ENCODE data around the gene ARPC1A.

ARPC1A gene

GRCh38 chr7:99359465-99360154 lies 33.9 kb downstream of the ARPC1A start:
- H3K9me3 ChIP-seq (ENCODE audit: control insufficient read depth, low read length) = no peaks in the 10 kb centered on the region
- H2AFZ ChIP-seq = no peak overlapping the region
- no peaks in the 10 kb centered on the region for H3K36me3 ChIP-seq (ENCODE audit: control insufficient read depth, insufficient read depth, low read length)
- H3K79me2 ChIP-seq = no peaks in the 10 kb centered on the region
- H3K4me3 ChIP-seq (ENCODE audit: low read depth, low read length) = no peak overlapping the region
- H3K27me3 ChIP-seq (ENCODE audit: control insufficient read depth, insufficient read depth, low read length) = no peaks in the 10 kb centered on the region
- H3K4me1 ChIP-seq = no peaks in the 10 kb centered on the region
- H3K4me2 ChIP-seq (ENCODE audit: low read length) = no peak overlapping the region
- H3K27ac ChIP-seq = no peak overlapping the region
- no peak for TF ChIP-seq CTCF (IDR thresholded peaks at IDR 0.05)
- H3K9ac ChIP-seq = no peak overlapping the region

- TF ChIP-seq CTCF (IDR thresholded peaks at IDR 0.05) = no peak
These were observed 37.1 kb downstream of the ARPC1A start for GRCh38 chr7:99362801-99363200.

GRCh38 chr7:99363286-99363685 lies 37.6 kb downstream of the ARPC1A start:
- Histone ChIP-seq H2AFZ (no peak overlapping the region), H3K9me3 (ENCODE audit: control insufficient read depth, low read length) (no peaks in the 10 kb centered on the region), H3K9ac (no peak overlapping the region), H3K4me3 (ENCODE audit: low read depth, low read length) (no peak overlapping the region), H3K36me3 (ENCODE audit: control insufficient read depth, insufficient read depth, low read length) (no peaks in the 10 kb centered on the region), H3K4me2 (ENCODE audit: low read length) (no peak overlapping the region), H3K79me2 (no peaks in the 10 kb centered on the region), H3K4me1 (no peaks in the 10 kb centered on the region), H3K27ac (no peak overlapping the region), H3K27me3 (ENCODE audit: control insufficient read depth, insufficient read depth, low read length) (no peaks in the 10 kb centered on the region)
- TF ChIP-seq CTCF (IDR thresholded peaks at IDR 0.05) = no peak

More at GRCh38 chr7:99362801-99363200, 37.1 kb downstream of the ARPC1A start:
- Histone ChIP-seq H3K4me1 (no peaks in the 10 kb centered on the region), H3K4me2 (ENCODE audit: low read length) (no peak overlapping the region), H3K9me3 (ENCODE audit: control insufficient read depth, low read length) (no peaks in the 10 kb centered on the region), H3K36me3 (ENCODE audit: control insufficient read depth, insufficient read depth, low read length) (no peaks in the 10 kb centered on the region), H3K79me2 (no peaks in the 10 kb centered on the region), H3K9ac (no peak overlapping the region), H3K27ac (no peak overlapping the region), H3K27me3 (ENCODE audit: control insufficient read depth, insufficient read depth, low read length) (no peaks in the 10 kb centered on the region), H3K4me3 (ENCODE audit: low read depth, low read length) (no peak overlapping the region), H2AFZ (no peak overlapping the region)

GRCh38 chr7:99365318-99366141 lies 39.8 kb downstream of the ARPC1A start:
- Histone ChIP-seq H3K36me3 (ENCODE audit: control insufficient read depth, insufficient read depth, low read length) (no peaks in the 10 kb centered on the region), H3K9me3 (ENCODE audit: control insufficient read depth, low read length) (no peaks in the 10 kb centered on the region), H3K4me2 (ENCODE audit: low read length) (no peak overlapping the region), H3K4me1 (no peaks in the 10 kb centered on the region), H3K27ac (no peak overlapping the region), H2AFZ (no peak overlapping the region), H3K9ac (no peak overlapping the region), H3K79me2 (no peaks in the 10 kb centered on the region), H3K4me3 (ENCODE audit: low read depth, low read length) (no peak overlapping the region), H3K27me3 (ENCODE audit: control insufficient read depth, insufficient read depth, low read length) (no peaks in the 10 kb centered on the region)
- peak; percentile 52 for TF ChIP-seq CTCF (IDR thresholded peaks at IDR 0.05)

All from parathyroid adenoma (tissue), 2 donors.